NCI-H128 (cell line): Measurements from ENCODE around the gene NCKIPSD.

ENCODE experiments used
- DNase-seq: peaks from one replicate; lab custom pipeline; 2025; ENCODE audit not compliant: unreplicated experiment; lab: John Stamatoyannopoulos, UW

Gene NCKIPSD

GRCh38 chr3:48625600-48625999, 60.1 kb downstream of the NCKIPSD start:
- DNase-seq: no peak

GRCh38 chr3:48624767-48625166, 60.9 kb downstream of the NCKIPSD start:
- no peak for DNase-seq

GRCh38 chr3:48623851-48624547, 61.7 kb downstream of the NCKIPSD start:
- no peak for DNase-seq
